Measurements from ENCODE around the gene TMEM168.

GRCh38 chr7:112789453-112789816, 758 bp downstream of the TMEM168 start:
- TF ChIP-seq GATA2 (IDR thresholded peaks at IDR 0.05; ENCODE audit: low read depth, low read length) (no peak), GATA3 (IDR thresholded peaks at IDR 0.05; ENCODE audit: low read depth, low read length) (no peak)
